Tongue (tissue), 2 donors: ENCODE measurements around the gene IL1R1. TPM values are rescaled to one million over a fixed set of nuclear protein-coding genes. Genes with fewer than 3 reads are reported as not detected.
"Not testable (repeated sequence)": the region's sequence is repeated elsewhere in the genome, so short reads cannot be mapped to it uniquely, and the experiment has no call there.

Source experiments
- DNase-seq: peaks from one replicate; pipeline ENCODE4 v3.0.0-alpha.2; 2015
- total RNA-seq: library from RNA; depleted of rRNA; stranded (reverse); fragments of >200 nt; gene quantifications from one replicate; pipeline ENCODE4 v1.2.3, GENCODE V29; 2014

The IL1R1 gene, protein sequence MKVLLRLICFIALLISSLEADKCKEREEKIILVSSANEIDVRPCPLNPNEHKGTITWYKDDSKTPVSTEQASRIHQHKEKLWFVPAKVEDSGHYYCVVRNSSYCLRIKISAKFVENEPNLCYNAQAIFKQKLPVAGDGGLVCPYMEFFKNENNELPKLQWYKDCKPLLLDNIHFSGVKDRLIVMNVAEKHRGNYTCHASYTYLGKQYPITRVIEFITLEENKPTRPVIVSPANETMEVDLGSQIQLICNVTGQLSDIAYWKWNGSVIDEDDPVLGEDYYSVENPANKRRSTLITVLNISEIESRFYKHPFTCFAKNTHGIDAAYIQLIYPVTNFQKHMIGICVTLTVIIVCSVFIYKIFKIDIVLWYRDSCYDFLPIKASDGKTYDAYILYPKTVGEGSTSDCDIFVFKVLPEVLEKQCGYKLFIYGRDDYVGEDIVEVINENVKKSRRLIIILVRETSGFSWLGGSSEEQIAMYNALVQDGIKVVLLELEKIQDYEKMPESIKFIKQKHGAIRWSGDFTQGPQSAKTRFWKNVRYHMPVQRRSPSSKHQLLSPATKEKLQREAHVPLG
- total RNA-seq: 16.1 TPM

DNA sequence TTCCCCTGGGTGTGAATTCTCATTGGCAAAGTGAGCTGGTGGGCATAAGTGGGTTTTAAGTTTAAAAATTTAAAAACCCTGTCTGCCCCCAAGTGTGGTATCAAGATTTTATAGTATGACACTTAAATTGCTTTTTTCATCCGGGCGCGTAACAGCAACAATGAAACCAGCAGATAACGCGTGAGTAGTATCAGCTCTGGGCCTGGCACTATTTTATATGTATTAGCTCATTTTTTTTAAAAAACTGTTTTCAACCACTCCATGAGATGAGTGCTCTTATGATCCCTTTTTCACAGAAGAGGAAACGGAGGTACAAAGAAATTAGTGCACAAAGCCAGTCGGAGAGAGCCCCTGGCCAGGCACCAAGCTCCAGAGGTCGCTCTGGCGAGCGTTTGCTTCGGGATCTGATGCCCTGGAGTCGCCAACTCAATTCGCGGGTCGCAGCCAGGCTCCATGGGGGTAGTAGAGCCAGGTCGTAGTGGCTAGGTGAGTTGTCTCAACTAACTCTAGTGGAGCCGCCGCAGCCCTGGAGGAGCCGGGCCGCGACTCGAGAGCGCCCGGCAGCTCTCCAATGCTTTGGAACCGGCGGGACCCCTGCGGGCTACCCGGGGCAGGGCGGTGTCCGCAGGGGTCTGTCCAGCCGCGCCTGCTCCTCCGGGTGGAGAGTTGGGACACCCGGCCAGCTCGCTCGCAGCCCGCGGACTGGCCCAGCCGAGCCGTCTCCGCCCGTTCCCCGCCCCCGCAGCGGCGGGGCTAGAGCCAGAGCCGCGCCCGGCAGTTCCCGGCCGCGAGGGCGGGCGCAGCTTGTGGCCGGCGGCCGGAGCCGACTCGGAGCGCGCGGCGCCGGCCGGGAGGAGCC lies at the start of gene IL1R1:
Gene IL1R1 (plus strand): TSS at position 777 of the 859 bp plus-strand sequence. CDS start 14,979 bp downstream, outside the sequence.
- DNase-seq: peak; percentile 85

DNA sequence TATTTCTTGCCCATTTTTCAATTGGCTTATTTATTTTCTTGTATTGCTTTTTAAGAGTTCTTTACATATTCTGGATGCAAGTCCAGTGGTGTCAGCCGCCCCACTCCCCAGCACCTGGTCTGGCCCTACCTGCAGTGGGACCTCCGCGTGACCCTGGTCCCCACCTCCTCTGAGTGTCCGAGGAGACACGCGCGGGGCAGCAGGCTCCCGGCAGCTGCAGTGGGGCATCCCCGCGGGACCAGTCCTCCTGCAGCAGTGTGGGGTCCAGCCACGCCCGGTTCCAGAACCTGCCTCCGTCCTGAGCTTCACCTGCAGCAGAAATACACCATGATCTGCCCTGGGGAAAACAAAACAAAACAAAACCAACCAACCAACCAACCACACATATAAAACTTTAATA lies 48.9 kb upstream of the IL1R1 start:
- DNase-seq: no peak

DNA sequence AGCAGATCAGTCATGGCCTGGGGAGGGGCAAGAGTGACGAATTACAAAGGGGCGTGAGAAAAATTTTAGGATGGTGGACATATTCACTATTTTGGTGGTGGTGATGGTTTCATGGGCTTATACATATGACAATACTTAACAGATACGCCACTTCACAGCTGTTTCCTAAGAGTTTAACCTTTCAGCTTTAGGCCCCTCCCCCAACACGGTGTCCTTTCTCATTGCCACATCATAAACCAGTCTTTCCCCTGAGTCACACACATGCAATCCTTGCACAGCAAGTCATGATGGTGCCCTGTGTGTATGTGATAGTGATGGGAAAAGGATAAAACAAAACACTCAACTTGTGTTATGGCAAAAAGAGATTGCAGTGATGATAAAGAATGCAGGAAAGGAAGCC lies 47.6 kb upstream of the IL1R1 start:
- DNase-seq: no peak

DNA sequence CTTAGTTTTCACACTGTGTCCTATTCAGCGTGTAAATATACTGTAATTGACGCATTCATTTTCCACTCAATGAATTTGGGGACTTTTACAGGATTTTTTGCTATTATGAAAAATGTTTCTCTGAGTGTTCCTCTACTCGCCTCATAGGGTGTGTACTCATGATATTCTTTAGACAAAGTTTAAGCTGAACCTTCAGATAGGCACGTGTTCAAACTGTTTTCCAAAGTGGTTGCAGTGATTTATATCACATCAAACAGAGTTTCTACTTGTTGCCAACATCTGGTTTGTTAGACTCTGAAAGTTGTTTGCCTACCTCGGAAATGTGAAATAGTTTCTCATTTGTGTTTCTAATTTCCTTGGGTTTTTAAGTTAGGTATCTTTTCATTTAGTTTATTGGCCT lies 46.4 kb upstream of the IL1R1 start:
- no peak for DNase-seq

DNA sequence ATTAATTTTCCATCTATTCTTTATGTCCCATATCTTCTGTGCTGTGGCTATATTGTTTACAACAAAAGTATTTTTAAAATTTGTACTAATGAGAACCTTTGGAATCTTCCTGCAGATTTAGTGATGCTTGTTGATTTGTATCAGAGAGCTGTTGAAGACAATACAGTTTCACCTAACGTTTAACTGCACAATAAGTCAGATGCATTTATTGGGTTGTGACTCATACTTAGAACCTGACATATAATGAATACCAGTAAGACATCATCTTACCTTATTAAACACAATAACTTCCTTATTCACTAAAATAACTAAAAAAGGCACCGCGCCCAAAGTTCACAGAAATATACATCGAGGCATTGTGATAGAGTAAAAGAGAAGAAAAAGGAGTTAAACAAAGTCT lies 43.8 kb upstream of the IL1R1 start:
- DNase-seq: no peak

DNA sequence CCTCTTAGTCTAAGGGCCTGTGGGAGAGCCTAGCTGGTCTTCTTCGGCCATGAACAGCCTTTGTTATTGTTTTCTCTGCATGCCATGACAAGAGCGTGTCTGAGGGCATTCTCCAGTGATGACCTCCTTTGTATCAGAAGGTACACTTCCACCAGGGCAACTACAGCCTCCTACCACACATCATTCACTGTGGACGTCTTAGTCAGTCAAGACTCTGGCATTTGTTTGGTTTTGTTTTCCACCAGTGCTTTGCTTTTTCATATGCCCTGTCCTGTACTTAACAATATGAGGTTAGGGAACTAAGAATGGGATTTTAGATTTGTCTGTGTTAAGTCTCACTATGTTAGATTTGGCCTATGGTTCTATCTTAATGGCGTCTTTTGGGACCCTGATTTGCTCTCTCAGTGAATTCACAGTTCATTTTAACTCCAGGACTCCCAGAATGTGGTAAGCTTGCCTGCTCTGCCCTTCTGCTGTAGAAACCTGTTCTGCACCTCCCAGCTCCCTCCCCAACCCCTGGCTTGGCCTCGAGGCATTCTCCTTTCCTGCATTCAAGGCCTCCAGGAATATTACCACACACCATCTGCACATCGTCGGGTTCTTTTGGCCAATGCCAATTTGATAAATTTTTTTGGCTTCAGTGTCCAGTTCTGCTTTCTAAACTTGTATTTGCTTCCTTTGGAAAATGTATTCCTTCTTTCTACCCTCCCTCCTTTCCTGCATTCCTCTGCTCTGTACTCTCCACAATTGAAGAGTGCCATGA lies 42.8 kb upstream of the IL1R1 start:
- no peak for DNase-seq

DNA sequence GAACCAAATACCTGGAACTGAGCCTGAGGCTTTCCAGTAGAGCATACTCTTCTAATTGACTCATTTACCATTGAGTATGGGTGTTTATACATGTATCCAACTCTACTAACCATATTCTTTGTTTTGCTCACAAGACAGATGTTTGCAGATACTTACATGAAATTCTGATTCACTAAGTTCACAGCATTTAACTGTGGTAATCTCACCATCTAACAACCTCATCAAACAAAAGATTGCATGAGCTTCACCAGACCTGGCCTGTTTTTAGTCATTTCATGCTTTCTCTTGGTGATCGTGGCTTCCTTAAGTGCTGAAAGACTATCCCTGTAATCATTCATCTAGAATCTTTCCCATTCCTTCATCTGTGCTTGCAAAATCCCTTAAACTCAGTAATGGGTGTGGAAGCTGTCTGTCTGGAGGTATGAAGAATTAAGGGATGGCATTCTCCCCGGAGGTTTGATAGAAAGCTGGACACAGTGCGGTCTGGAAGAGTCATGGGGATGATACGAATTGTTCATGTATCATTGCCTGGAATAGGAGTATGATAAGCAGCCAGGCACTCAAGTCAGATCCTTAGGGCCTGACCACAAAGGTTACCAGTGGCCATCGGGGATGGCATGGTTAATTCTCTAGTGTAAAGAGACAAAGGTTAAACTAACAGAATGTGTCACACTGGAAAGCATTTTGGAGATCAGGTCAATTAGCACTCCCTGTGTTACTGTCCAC lies 42.0 kb upstream of the IL1R1 start:
- DNase-seq: no peak

DNA sequence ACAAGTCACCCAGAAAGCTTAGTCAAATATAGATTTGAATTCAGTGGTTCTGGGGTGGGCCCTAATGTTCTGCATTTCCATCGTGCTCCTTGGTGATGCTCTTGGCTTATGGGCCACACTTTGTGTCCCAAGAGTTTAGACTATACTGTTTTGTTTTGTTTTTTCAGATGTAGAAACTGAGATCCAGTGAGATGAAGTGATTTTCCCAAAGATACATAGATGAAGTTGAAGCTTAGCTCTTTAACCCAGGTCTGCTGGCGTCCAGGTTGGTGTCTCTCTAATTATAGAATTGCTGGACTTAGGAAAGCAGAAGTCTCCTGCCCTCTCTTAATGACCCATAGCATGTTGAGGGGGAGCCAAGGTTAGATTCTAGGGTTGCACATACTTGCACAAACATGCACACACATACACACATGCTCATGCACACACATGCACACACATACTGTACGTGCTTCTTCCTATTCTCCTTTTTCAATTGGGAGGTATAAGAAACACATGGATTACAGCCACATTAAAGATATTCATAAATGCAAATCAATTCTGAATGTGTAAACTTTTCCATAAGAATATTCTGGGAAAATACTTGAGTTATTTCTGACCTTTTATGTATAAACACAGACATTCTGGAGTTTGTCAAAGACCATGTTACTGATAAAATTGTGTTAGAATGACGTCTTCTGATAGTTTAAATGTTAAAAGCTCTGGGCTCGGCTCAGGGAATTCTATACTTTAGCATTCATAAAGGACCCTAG lies 41.3 kb upstream of the IL1R1 start:
- DNase-seq: no peak

DNA sequence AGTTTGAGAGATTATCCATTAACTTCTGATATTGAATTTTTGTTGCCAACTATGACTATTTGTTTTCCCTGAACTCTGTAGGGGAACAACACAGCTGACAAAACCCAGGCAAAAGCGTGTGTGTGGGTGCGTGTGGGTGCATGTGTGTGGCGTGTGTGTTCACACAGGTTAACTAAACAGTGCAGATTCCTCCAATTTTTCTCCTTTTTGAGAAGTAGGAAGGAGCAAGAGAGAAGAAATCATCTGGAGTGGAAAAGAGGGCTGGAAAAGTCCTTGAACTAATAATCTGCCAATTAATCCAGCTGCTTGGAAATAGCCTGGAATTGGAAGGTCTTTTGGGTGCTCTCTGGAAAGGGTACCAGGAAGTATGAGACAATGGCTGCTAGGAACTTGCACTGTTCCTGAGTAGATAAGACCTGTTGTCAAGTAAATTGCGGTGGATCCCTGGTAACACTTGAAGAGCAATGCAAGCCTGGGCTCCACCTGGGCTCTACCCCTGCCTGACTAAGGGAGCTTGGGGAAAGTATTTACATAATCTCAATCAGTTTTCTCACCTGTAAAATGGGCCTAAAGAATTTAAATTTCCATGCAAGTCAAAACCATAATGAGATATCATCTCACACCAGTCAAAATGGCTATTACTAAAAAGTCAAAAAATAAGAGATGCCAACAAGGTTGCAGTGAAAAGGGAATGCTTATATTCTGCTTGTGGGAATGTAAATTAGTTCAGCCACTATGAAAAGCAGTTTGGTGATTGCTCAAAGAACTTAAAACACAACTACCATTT lies 40.5 kb upstream of the IL1R1 start:
- DNase-seq: no peak

DNA sequence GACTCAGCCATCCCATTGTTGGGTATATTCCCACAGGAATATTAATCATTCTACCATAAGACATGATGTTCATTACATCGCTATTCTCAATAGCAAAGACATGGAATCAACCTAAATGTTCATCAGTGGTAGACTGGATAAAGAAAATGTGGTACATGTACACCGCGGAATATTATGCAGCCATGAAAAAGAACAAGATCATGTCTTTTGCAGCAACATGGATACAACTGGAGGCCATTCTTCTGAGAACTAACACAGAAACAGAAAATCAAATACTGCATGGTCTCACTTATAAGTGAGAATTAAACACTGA lies 40.0 kb upstream of the IL1R1 start:
- DNase-seq: not testable (repeated sequence)

DNA sequence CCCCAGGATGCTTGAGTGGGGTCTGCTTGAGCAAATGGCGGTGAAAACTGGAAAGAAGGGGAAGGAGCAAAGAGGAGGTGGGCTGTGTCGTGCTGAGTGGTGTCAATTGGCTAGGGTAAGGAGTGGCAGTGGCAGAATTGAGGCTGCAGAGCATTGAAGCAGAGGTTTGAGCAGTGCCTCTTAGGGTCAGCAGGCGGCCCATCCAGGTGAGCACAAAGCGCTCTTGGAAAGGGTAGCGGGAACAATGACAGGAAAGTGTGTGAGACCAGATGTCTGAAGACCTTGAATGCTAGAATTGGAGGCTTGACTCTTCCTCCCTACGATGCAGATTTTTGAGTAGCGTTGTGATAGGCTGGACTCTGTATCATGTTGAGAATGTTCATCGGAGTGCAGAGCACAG lies 39.3 kb upstream of the IL1R1 start:
- no peak for DNase-seq

DNA sequence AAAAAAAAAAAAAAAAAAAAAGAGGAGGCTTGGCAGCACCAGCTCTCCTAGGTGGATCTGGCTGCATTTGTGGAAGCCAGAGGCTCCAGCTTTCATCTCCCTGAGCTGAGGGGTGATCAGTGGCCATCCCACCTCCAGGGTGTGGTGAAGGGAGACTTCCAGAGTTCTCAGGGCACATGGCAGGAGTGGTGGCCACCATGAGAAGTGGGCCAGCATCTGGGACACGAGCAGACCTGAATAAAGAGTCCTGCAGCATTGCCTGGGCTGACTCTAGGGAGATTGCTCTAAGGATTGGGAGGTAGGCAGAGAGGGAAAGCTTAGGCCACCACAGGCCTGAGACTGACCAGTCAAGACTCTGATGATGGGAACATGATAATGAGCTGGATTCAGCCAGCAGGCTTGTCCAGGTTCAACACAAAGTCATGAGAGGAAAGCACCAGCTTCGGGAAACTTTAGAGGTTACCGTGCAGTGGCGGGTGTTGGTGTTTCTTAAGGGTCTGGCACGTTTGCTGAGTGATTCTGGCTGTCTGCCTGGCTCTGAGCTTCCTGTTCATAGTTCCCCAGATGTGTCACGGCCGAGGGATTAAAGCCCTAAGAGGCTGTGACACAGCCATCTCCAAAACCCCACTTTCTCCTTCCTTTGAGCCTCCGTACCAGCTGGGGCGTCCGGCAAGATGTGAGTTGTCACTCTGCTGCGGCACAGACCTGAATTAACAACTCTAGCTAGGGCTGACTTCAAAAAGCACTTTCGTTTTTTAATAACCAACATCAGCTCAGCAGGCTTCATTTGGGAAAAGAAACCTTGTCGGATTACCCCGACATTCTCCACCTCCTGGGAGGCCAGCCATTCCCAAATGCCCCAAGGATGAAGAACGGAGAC lies 38.3 kb upstream of the IL1R1 start:
- peak; percentile 89 for DNase-seq

DNA sequence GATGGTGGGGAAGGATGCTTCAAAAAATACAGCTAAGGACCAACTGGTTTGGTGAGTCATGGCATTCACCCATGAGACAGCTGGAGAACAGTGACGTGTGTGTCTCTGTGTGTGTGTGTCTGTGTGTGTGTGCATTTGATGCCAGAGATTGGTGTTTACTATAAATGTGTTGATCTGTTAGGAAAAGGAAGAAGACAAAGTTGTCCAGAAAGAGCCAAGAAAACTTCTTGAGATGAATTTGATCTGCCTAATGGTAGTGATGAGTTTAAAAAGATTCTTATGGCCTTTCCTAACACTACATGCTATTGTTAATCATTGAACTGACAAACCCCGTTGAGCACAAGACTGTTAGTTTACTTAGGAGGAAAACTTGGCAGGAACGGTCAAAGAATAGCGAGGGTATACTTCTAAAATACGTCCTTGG lies 36.4 kb upstream of the IL1R1 start:
- no peak for DNase-seq

DNA sequence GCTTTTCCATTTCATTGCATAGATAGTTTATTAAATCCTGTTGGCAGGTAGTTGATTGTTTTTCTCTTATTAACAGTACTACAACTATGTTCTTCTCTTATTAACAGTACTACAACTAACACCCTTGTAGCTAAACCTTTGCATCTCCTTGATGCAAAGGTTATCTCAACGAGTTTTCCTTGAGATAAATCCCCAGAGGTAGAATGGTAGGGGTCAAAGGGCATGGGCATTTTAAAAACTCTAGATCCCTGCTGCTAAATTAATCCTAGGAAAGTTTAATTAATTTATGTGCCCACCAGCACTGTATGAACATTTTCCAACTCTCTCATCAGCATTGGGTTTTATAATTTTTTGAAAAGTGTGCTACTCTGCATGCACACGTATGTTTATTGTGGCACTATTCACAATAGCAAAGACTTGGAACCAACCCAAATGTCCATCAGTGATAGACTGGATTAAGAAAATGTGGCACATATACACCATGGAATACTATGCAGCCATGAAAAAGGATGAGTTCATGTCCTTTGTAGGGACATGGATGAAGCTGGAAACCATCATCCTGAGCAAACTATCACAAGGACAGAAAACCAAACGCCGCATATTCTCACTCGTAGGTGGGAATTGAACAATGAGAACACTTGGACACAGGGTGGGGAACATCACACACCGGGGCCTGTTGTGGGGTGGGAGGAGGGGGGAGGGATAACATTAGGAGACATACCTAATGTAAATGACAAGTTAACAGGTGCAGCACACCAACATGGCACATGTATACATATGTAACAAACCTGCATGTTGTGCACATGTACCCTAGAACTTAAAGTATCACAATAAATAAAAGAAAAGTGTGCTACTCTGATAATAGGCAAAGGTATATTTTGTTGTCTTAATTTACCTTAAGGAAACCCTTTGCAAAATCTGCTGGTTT lies 35.5 kb upstream of the IL1R1 start:
- DNase-seq: not testable (repeated sequence)

DNA sequence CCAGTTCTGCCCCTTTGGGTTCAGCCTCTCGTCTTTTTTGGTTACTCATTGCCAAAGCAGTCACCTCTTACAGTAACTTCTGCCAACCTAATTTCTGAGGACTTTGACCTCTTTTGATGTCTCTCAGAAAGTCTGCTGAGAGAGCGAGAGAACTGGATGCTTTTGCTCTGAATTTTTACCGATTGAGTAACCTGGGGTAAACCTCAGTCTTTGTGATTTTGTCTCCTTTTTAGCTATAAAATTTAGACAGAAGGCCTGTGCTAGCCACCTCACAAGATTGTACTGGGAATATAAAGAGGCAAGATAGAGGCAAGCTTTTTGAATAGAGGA lies 34.8 kb upstream of the IL1R1 start:
- no peak for DNase-seq

DNA sequence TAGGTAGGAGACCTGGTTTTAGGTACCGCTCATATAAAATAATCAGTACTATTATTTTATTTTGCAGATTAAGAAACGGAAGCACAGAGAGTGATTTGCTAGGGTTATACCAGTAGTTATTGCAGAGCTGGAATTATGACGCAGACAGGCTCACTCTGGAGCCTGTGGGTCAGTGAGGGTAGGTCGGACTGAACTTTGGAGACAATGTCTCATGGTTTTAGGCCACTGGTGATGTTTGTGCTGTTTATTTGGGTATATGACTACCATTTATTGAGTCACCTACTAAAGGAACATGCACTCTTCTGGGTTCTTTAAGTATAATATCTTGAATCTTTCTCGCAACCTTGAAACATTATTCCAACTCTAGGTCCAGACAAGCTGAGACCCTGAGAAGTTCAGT lies 33.5 kb upstream of the IL1R1 start:
- no peak for DNase-seq

DNA sequence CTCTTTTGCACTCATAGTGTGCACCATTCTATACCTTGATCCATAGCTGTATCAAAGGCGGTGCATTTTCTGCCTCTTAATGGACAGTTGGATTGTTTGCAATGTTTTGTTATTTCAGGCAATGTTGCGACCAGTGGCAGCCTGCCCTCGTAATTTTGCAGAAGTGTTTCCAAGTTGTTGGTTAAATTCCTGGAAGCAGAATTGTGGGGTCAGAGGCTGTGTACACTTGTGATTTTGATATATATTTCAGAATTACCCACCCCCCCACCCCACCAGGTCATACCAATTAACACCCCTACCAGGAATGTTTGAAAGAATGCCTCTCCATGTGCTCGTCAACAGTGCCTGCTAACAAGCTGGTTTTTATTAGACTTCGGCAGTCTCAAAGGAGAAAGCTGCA lies 32.4 kb upstream of the IL1R1 start:
- no peak for DNase-seq
